Non-pigmented ciliary epithelial cell (primary cell): ENCODE data around the gene PRDM2.

ENCODE experiments used
- DNase-seq: peaks from one replicate; pipeline ENCODE4 v3.0.0-alpha.2; 2010; ENCODE audit warnings: low read depth

Gene PRDM2

DNA sequence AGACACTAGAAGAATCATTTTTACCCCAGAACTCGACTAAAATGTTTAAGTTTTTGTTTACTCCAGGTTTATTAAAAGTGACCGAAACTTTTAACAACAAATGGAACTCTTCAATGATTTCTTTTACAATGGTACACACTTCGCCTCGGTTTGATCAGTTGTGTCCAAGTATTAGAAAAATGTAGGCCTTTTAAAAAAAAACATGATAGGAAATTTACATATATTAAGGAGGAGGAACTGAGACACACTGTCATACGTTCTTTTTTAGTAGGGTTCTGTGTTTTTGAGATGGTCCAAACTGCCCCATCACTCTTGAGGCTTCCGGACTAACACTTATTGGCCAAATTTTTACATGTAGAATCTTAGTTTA, 1.3 kb downstream of the PRDM2 start:
- no peak for DNase-seq

DNA sequence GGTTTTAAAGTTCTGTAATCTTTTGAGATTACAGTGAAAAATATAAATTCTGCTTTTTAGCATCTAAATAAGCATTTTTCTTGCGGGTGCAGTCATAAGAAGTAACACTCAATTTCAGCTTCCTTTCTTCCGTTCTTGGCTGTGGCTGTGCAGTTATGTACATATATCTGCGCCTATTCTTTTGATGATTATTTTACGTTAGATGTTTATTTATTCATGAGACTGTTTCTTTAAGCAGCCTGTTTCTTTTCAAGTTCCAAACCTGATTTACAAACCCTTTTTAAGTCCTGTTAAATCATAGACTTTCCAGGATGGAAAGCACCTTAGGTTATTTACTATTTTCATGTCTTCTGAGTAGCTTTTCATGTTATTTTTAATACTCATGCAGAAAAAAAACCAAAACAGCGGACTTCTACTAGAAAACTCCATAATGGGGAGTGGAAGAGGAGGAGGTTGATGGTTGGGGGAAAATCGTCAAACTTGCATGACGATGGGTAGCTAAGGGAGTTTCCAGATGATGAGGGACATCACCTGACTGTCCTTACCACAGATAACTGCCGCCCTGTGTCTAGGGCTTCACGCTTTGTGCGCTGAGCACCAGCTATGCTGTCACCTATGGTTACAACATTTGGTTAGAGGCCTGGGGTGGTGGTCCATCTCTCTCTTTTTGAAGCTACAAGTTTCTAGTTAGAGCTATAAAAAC, 2.6 kb downstream of the PRDM2 start:
- no peak for DNase-seq

DNA sequence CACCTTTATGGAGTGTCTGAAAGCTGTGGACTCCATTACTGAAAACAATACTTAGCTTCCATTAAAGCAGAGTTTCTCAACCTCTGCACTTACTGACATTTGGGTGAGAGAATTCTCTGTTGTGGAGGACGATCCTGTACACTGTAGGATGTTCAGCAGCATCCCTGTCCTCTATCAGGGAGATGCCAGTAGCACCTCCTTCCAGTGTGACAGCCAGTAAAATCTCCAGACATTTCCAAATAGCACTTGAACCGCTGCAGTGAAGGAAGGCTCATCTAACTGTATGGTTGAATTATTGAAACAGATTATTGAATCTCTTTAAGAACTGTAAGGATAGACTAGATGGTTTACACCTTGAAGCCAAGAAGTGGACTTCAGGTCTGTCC, 3.1 kb downstream of the PRDM2 start:
- no peak for DNase-seq

DNA sequence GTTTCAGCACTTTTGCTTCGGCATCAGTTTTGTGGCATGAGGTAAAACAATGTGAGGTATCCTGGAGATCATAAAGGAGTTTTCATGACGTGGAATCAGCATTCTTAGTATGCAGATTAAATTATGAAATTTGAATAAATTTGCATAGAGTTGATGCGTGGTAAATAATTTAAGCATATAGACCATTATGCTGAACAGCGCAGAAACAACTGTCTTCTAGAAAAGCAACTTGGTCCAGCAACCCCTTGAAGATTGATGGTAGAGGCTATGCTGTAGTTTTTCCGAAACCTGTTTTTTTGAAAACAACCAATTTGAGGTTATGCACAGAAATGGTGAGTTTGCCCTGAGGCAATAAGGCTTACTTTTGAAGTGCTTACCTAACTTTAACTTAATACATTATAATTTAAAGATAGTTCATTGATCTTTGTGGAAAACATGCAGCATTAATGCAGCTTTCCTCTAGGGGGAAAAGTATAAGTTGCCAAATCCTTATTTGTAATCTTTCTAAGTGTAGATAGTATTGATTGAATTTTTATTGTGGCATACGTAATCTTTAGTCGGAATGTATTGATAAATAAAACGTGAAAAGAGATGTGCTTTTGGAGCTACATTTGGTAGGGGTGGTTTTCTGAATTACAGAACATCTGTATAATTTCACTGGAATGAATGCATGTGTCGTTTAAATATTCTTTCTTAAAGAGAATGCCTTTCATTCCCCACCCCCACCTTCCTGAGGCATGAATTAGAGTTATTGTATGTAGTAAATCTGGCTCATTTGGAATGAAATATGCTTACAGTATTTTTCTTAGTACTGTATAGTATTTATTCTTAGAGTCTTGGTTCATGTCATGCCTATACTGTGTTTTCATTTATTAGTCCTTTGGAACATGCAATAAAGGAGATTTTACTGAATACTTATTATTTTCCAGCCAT, 3.8 kb downstream of the PRDM2 start:
- DNase-seq, result no peak

DNA sequence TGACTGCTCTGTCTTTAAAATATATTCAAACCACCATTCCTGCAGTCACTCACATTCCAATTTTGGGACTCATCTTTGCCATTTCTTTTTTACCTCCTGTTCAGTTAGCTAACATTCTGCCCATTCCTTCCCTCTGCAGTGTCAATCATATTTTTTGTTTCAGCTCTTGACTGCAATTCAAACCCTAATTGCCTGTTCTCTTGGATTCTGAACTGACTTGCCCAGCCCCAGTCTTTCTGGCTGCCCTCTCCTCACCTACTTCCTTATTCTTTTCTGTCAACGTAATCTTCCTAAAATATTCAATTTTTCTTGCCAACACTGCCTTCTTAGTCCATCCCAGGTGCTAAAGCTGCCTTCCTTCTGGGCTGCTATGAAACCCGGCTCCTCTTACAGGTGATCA, 6.1 kb downstream of the PRDM2 start:
- DNase-seq, result no peak

DNA sequence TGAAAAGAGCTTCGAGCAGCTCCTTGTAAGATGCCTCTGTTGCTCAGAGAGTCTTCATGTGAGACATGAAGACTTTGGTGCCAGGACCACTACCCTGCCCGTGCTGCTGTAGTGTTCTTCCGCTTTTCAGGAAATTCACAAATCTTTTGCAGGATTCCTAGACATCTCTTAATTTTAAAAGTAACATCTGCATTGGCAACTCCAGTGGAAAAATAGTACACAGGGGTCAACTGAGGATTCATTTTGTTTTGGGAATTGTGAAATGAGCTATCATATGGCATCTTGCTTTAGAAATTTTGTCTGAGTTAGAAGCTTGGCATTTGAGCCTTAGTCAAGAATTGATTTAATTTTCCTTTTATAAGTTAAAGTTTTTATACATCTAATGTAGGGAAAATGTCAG, 7.2 kb downstream of the PRDM2 start:
- no peak for DNase-seq

DNA sequence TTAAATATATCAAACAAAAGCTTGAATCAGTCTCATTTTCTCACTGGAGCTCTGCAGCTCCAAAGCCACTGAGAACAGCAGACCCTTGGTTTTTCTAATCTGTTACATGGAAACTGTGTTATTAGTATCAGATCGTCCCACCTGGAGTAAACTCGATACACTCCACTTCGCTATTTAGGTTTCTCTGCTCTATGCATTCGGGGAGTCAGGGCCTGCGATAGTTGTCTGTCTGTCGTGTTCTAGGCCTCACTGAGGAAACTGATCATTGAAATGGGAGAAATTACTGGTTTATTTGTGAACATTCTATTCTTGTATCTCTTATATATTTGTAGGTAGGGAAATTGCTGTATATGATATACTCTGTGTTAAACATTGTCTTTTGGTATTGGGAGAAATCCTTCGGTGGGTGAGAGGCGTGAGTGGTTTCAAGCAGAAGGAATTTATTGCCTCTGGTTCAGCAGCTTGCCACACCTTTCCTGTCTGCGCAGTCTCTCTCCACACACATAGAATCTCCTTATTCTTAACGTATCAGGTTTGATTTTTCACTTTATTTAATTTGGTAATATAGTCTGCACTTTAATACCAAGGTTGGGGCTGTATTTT, 8.5 kb downstream of the PRDM2 start:
- no peak for DNase-seq

DNA sequence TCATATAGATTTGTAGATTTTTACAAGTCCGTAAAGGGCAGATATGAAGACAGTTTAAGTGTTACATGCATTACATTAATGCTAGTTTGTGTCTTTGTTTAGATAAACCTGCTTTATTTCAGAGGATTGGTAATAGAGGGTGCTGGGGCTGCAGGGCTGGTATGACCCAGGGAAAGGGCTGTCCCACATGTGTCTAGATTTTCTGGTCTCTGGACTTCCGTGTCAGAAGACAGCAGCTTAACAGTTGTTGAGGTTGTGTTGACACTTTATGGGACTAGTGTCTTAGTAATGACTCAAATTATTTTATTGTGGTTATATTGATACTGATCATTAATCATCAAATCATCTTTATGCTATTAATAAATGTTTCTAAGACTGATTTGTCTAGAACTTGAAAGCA, 10.1 kb downstream of the PRDM2 start:
- DNase-seq, result no peak

DNA sequence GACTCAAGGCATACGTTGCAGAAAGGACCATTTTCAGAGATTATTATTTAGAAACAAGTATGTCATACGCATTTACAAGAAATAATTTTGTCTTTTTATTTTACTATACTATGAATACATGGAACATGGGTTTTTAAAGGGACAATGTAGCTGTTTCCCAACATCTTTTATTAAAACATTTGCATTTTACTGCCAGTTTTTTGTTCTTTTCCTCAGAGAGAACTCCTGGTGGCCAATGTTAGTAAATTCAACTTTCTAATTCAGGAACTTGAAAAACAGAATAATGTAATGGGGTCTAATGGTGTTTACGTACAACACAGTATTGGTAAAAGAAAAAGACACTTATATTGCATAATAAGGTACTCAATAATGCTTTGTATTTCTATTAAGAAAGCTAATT, 14.9 kb downstream of the PRDM2 start:
- DNase-seq, result no peak

DNA sequence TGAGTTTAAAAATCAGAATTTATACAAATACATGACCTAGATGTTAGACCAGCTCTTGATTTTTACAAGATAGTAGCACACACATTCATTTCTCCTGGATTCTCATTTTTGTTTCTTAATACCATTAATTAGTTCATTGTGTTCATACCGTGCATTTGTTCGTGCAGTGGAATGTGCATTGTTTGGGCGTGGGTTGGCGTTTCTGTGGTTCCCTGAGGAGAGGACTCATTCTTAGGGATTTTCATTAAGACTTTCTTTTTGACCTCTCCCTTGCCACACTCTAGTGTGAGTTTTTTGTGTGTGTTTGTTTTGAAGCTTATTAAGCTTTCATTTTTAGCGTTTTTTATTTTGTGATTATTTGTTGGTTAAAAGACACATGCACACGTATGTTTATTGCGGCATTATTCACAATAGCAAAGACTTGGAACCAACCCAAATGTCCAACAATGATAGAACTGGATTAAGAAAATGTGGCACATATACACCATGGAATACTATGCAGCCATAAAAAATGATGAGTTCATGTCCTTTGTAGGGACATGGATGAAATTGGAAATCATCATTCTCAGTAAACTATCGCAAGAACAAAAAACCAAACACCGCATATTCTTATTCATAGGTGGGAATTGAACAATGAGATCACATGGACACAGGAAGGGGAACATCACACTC, 15.8 kb downstream of the PRDM2 start:
- peak; percentile 44 for DNase-seq

DNA sequence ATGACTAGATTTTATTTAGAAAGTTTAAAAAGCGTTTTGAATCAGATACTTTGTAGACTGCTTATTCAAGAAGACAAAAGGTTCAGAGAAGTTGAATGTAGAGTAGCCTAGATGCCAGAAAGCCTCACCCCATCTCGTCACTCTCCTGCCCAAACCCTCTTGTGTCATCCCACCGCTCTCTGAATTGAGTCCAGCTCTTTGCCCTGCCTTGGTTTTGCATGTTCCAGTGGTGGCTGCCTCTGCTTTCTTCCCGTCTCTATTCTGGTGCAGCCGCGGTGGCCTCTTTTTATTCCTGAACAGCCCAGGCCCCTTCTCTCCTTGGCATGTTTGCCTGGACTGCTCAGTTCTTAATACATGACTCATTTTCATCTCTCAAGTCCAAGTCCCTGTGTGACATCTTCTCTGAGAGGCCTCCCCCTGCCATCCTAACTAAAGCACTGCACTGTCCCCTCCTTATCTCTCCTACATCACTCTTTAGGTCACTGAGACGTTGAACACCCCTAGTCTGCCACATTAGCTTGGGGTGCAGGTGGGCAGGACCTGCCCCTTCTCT, 22.9 kb downstream of the PRDM2 start:
- DNase-seq, result no peak

DNA sequence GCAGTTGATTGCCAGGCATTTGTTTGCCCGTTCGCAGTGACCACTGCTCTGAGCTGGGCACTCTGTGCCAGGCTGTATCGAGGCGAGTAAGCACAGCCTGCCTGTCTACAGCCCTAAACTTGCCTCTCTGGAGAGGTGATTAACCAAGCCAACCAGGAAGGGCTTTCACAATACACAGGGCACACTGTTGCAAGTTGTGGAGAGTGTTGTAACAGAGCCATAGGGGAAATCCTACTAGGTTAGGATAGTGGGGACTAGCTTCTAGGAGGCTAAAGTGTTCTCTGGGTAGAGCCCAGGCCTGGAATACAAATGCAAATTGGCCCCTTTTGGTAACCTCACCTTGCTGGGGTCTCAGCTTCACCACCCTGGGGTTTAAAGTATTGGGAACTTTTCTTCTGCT, 23.8 kb downstream of the PRDM2 start:
- no peak for DNase-seq

DNA sequence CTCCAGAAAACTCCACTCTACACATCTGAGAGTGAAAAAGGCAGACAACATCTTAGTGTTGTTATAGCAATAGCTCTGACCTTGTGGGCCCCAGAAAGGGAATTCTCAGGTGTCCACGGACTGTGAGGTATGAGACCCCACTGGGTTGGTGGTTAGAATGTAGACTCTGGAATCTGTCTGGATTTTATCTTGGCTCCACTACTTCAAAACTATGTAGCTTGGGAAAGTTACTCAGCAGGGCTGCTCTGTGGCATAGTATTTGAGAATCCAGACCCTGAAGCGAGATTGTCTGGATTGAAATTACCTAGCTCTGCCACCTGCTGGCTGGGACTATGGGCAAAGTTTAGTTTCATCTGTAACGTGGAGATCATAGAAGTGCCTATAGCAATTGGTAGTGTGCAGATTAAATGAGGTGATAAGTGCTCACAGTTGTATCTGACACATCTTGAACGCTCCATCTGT, 25.8 kb downstream of the PRDM2 start:
- no peak for DNase-seq

DNA sequence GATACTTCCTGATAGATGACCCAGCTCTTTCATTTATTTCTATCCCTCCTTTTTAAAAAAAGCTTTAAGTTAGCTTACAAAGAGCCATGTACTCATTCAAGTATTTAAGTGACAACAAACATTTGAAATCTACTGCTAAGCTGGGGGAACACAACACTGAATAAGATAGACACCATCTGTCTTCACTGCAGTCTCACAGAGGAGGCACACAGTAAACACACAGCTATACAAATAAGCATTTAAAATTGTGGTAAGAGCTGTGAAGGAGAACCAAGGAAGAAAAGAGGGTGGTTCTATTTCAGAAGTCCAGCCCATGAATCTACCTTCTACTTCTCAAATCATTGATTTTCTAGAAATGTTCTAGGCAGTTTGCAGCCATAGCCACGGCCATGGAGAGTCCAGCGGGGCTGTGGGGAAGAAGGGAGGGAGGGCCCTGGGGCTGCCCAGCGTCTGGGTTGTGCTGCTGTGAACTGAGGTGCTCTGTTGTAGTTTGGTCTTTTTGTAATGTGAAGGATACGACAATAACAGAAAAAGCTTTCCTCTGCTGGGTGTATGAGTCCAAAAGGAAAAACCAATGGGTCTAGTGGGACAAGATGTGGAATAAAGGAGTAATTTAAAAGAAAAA, 28.2 kb downstream of the PRDM2 start:
- no peak for DNase-seq

DNA sequence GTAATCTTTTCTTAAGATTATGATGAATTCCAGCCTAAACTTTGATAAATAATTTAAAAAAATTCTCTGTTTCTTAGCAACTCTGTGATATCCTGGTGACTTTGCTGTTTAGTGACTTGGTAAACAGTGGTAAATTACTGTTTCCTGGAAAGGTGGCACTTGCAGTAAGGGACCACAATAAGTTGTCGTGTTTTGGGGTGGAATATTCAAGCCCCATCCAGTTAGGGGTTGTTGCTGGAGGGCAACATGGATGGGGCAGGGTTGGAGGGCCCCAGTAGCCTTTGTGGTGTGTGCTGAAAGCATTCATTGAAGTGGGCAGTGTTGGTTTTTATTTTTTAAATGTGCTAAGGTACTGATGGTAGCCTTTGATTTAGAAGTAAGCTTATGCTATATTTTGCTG, 30.3 kb downstream of the PRDM2 start:
- DNase-seq, result no peak

DNA sequence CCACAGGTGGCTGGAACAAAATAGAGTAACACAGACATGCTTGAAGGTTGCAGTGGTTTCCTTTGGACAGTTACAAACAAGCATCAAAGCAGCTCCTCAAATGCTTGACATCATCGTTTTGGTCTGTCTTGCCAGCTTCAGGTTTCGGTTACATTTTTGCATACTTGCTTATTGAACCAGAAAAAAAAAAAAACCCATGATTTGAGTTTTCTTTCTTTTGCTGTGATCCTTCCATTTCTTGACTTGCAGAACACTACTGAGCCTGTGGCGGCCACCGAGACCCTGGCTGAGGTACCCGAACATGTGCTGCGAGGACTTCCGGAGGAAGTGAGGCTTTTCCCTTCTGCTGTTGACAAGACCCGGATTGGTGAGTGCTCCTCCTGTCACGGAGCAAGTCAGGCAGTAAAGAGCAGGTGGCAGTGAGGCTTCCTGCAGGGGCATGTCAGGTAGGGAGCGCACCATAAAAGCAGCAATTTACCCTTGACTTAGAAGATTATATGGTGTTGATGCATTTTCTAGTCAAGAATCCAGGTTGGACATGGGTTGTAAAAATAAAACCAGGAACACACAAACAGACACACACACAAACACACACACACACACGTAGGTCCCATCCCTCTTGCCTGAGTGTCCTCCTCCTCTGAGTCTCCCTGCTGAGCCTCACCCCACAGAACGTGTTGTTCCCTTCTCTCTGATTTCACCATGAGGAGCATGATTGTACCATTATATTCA, 30.9 kb downstream of the PRDM2 start:
- DNase-seq, result no peak

DNA sequence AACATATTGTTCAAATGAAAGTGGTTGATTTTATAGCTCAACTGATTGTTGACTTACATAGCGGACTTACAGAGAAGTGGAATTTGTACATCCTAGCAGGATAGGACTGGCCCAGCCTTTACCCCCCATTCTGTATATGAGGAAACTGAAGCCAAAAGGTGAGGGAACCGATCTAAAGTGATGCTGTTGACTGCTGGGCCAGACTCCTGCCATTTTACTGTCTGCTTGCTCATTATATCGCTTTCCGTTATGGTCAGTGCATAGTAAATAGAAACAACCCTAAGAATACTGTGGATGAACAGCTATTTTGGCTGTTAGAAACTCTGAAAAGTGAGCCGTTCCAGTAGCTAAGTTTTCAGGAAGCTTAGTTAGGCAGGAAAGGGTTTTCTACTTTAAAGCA, 31.9 kb downstream of the PRDM2 start:
- no peak for DNase-seq

DNA sequence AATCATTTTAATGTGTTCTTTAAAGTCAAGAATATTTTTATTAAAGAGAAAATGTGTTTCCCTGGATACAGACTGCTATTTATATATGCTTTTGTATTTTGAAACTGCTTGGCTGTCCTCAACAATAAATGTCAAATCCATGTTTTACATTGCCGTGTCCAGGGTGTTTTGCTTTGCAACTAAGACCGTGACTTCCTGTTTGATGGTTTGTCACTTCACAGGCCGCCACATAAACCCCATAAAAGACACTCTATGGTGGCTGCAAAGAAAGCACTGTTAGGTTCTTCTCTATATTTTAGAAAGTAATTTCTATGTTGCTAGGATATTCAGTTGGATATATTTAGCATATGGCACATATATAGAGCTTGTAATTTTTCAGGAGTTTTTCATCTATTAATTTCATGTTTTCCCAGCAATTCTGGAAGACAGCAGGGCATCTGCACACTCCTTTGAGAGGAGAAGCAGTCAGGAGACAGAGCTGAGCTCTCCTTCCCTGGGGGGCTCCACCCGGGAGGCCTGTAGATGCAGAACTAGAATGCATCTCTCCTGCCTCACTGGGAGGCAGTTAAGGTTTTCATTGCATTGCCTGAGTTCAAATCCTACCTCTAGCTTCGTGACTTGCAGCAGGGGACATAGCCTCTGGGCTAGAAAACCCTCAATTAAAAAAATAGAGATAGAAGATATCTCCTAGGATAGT, 33.1 kb downstream of the PRDM2 start:
- DNase-seq, result no peak

DNA sequence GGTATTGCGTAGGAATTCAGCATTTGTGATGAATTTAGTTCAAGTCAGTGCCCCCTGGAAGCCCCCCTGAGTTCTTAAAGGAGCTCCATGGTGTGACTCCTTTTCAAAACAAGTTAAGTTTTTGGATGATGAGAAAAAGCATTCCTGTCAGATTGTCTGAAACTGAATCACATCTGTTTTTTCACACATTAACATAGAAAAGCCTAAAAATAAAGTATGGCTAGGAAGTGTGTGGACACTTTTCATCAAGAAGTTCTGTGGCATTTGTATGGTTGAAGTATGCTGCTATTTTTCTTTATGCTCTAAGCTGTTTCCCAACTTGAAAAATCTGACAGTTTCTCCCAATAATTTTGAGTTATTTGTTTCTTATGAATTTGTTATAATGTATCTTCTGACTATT, 33.7 kb downstream of the PRDM2 start:
- DNase-seq, result no peak

DNA sequence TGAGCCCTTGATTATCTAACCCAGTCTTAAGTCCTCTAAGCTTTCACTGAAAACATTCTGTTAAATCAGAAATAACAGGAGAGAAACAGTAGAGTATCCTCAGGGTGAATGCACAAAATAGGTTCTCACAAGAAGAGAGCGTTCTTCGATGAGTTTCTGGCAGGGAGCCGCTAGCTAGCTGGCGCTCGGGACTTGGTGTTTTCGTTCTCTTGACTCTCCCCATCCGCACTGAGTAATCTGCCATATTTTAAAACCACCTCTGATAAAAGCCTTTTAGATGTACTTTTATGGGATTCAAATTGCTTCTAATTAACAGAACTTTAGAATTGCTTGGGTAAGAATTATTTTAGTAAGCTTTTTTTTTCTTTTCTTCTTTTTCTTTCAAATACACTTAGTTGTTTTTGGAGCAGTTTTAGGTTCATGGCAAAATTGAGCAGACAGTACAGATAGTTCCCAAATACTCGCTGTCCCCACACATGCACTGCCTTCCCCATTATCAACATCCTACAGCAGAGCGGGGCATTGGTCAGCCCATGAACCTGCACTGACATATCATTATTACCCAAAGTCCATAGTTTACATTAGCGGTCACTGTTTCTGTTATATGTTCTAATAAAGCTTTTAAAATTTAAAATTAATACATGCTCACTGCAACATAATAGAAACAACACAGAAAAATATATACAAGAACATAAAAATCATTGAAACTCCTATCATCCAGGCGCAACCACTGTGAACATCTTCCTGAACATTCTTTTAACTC, 35.4 kb downstream of the PRDM2 start:
- DNase-seq, result no peak
